ENCODE data around the gene MT1H.

Gene MT1H

GRCh38 chr16:56643833-56644232, 25.8 kb upstream of the MT1H start:
- peak overlapping the region; percentile 64 for H3K4me3 Mint-ChIP-seq

GRCh38 chr16:56645311-56645710, 24.3 kb upstream of the MT1H start:
- no peaks in the 10 kb centered on the region for H3K36me3 Mint-ChIP-seq
- CTCF ChIA-PET, result interaction anchor here (1.8 kb wide), 1 partner anchor 19 kb away, joined by 4 read pairs; the partner anchor contains the start of gene MT1E
- H3K27ac Mint-ChIP-seq, result no peak overlapping the region
- H3K4me3 Mint-ChIP-seq, result no peak overlapping the region
- no peak for DNase-seq
- H3K9me3 Mint-ChIP-seq, result no peaks in the 10 kb centered on the region
- H3K27me3 Mint-ChIP-seq, result peaks cover 87% of the 10 kb centered on the region
- peaks cover 25% of the 10 kb centered on the region for H3K4me1 Mint-ChIP-seq

More at GRCh38 chr16:56643833-56644232, 25.8 kb upstream of the MT1H start:
- CTCF ChIA-PET, result interaction anchor here (0.7 to 3.7 kb wide), 20 partner anchors 9 to 143 kb away, joined by 3 to 15 read pairs (median 4); partner anchors contain the start of genes MT1E and MT2A
- no peaks in the 10 kb centered on the region for H3K36me3 Mint-ChIP-seq
- H3K27me3 Mint-ChIP-seq, result peaks cover 91% of the 10 kb centered on the region
- no peak for DNase-seq
- no peaks in the 10 kb centered on the region for H3K9me3 Mint-ChIP-seq
- H3K27ac Mint-ChIP-seq, result no peak overlapping the region
- H3K4me1 Mint-ChIP-seq, result peaks cover 25% of the 10 kb centered on the region

- H3K27me3 Mint-ChIP-seq, result peaks cover 87% of the 10 kb centered on the region
- CTCF ChIA-PET, result no interaction called here
- DNase-seq, result no peak
- no peak overlapping the region for H3K27ac Mint-ChIP-seq
- H3K4me3 Mint-ChIP-seq, result no peak overlapping the region
- peaks cover 25% of the 10 kb centered on the region for H3K4me1 Mint-ChIP-seq
- H3K36me3 Mint-ChIP-seq, result no peaks in the 10 kb centered on the region
- H3K9me3 Mint-ChIP-seq, result no peaks in the 10 kb centered on the region
These were observed 23.8 kb upstream of the MT1H start for GRCh38 chr16:56645838-56646237.

GRCh38 chr16:56647641-56648431, 21.8 kb upstream of the MT1H start:
- Mint-ChIP-seq H3K36me3 (no peaks in the 10 kb centered on the region), H3K27ac (no peak overlapping the region), H3K4me3 (no peak overlapping the region), H3K9me3 (no peaks in the 10 kb centered on the region), H3K27me3 (peaks cover 92% of the 10 kb centered on the region), H3K4me1 (peaks cover 19% of the 10 kb centered on the region)
- CTCF ChIA-PET, result no interaction called here
- DNase-seq, result no peak

- no peak overlapping the region for H3K4me3 Mint-ChIP-seq
- no peak for DNase-seq
- no peaks in the 10 kb centered on the region for H3K9me3 Mint-ChIP-seq
- CTCF ChIA-PET, result no interaction called here
- H3K4me1 Mint-ChIP-seq, result peaks cover 4% of the 10 kb centered on the region
- H3K27ac Mint-ChIP-seq, result no peak overlapping the region
- H3K36me3 Mint-ChIP-seq, result no peaks in the 10 kb centered on the region
- H3K27me3 Mint-ChIP-seq, result peaks cover 91% of the 10 kb centered on the region
These were observed 20.3 kb upstream of the MT1H start for GRCh38 chr16:56649271-56649670.

GRCh38 chr16:56649820-56650219, 19.8 kb upstream of the MT1H start:
- no peaks in the 10 kb centered on the region for H3K9me3 Mint-ChIP-seq
- H3K27me3 Mint-ChIP-seq, result peaks cover 91% of the 10 kb centered on the region
- H3K4me3 Mint-ChIP-seq, result no peak overlapping the region
- CTCF ChIA-PET, result no interaction called here
- H3K4me1 Mint-ChIP-seq, result no peaks in the 10 kb centered on the region
- DNase-seq, result no peak
- H3K36me3 Mint-ChIP-seq, result no peaks in the 10 kb centered on the region
- no peak overlapping the region for H3K27ac Mint-ChIP-seq

- DNase-seq, result no peak
- Mint-ChIP-seq H3K36me3 (no peaks in the 10 kb centered on the region), H3K9me3 (no peaks in the 10 kb centered on the region), H3K27ac (no peak within 1 kb of the TSS), H3K27me3 (peaks cover 85% of the 10 kb centered on the region), H3K4me3 (no peak within 1 kb of the TSS), H3K4me1 (no peaks in the 10 kb centered on the region)
- CTCF ChIA-PET, result interaction anchor here (1.4 kb wide), 1 partner anchor 8 kb away, joined by 4 read pairs; no protein-coding TSS in a partner anchor
These were observed 18.0 kb upstream of the MT1H start, which contains the start of gene MT1B for GRCh38 chr16:56651586-56651985. TSS of gene MT1B (plus strand) at chr16:56651886. CDS start at chr16:56651954, 68 bp downstream.

GRCh38 chr16:56652600-56652999, 17.0 kb upstream of the MT1H start:
- peaks cover 6% of the 10 kb centered on the region for H3K4me1 Mint-ChIP-seq
- no peak overlapping the region for H3K4me3 Mint-ChIP-seq
- no peak for DNase-seq
- H3K27me3 Mint-ChIP-seq, result peaks cover 81% of the 10 kb centered on the region
- CTCF ChIA-PET, result interaction anchor here (1.4 to 1.5 kb wide), 2 partner anchors 9 to 52 kb away, joined by 3 to 4 read pairs; no protein-coding TSS in a partner anchor
- no peak overlapping the region for H3K27ac Mint-ChIP-seq
- no peaks in the 10 kb centered on the region for H3K36me3 Mint-ChIP-seq
- H3K9me3 Mint-ChIP-seq, result no peaks in the 10 kb centered on the region

- Mint-ChIP-seq H3K4me1 (peaks cover 11% of the 10 kb centered on the region), H3K27me3 (peaks cover 79% of the 10 kb centered on the region), H3K4me3 (no peak overlapping the region), H3K36me3 (peaks cover 2% of the 10 kb centered on the region), H3K27ac (no peak overlapping the region), H3K9me3 (no peaks in the 10 kb centered on the region)
- no peak for DNase-seq
- CTCF ChIA-PET, result interaction anchor here (1.4 to 1.5 kb wide), 2 partner anchors 10 to 52 kb away, joined by 3 to 4 read pairs; no protein-coding TSS in a partner anchor
These were observed 16.4 kb upstream of the MT1H start for GRCh38 chr16:56653218-56653617.

GRCh38 chr16:56657555-56658326, 11.9 kb upstream of the MT1H start, which contains the start of gene MT1F:
TSS of gene MT1F (plus strand) at chr16:56657959. CDS start at chr16:56658059, 100 bp downstream.
- no peaks in the 10 kb centered on the region for H3K9me3 Mint-ChIP-seq
- H3K4me1 Mint-ChIP-seq, result peaks cover 31% of the 10 kb centered on the region
- peak within 1 kb of the TSS; percentile 98 for H3K4me3 Mint-ChIP-seq
- H3K27ac Mint-ChIP-seq, result peak within 1 kb of the TSS; percentile 88
- peak; percentile 87 for DNase-seq
- peaks cover 58% of the 10 kb centered on the region for H3K27me3 Mint-ChIP-seq
- peaks cover 7% of the 10 kb centered on the region for H3K36me3 Mint-ChIP-seq
- CTCF ChIA-PET, result no interaction called here

GRCh38 chr16:56658327-56658875, 11.2 kb upstream of the MT1H start:
- peaks cover 36% of the 10 kb centered on the region for H3K4me1 Mint-ChIP-seq
- H3K27ac Mint-ChIP-seq, result peak overlapping the region; percentile 88
- H3K36me3 Mint-ChIP-seq, result peaks cover 7% of the 10 kb centered on the region
- CTCF ChIA-PET, result no interaction called here
- H3K9me3 Mint-ChIP-seq, result no peaks in the 10 kb centered on the region
- peak overlapping the region; percentile 98 for H3K4me3 Mint-ChIP-seq
- no peak for DNase-seq
- peaks cover 58% of the 10 kb centered on the region for H3K27me3 Mint-ChIP-seq

- Mint-ChIP-seq H3K4me1 (peaks cover 41% of the 10 kb centered on the region), H3K27me3 (peaks cover 70% of the 10 kb centered on the region), H3K4me3 (peak overlapping the region; percentile 79), H3K36me3 (peaks cover 7% of the 10 kb centered on the region), H3K27ac (peak overlapping the region; percentile 9), H3K9me3 (no peaks in the 10 kb centered on the region)
- DNase-seq, result peak; percentile 59
- CTCF ChIA-PET, result interaction anchor here (1.2 to 2.1 kb wide), 4 partner anchors 11 to 22 kb away, joined by 4 to 6 read pairs (median 5); no protein-coding TSS in a partner anchor
These were observed 7.0 kb upstream of the MT1H start for GRCh38 chr16:56662357-56663354.

- H3K9me3 Mint-ChIP-seq, result no peaks in the 10 kb centered on the region
- CTCF ChIA-PET, result no interaction called here
- peaks cover 45% of the 10 kb centered on the region for H3K4me1 Mint-ChIP-seq
These were observed 5.1 kb upstream of the MT1H start for GRCh38 chr16:56664506-56664905.

More at GRCh38 chr16:56664506-56664905, 5.1 kb upstream of the MT1H start:
- no peak overlapping the region for H3K27ac Mint-ChIP-seq
- H3K36me3 Mint-ChIP-seq, result peaks cover 7% of the 10 kb centered on the region
- DNase-seq, result no peak
- H3K27me3 Mint-ChIP-seq, result peaks cover 77% of the 10 kb centered on the region
- no peak overlapping the region for H3K4me3 Mint-ChIP-seq

Data from activated naive CD4-positive, alpha-beta T cell treated with anti-CD3 and anti-CD28 coated beads, Interleukin-2, amount 10 ng/mL, durations not matched to agents 7 days and 5 days (primary cell).